NOMO-1 treated with DMSO at 0.1 percent for 48 hours (cell line): Measurements from ENCODE around the gene SELENOM.

Source experiments
- DNase-seq: peaks from one replicate; lab custom pipeline; 2025; ENCODE audit not compliant: unreplicated experiment; lab: John Stamatoyannopoulos, UW

Gene SELENOM

GRCh38 chr22:31107178-31107893, at the start of gene SELENOM:
Gene SELENOM (minus strand): TSS chr22:31107568. CDS start chr22:31107505, 63 bp downstream.
- DNase-seq: peak; percentile 93

- no peak for DNase-seq
Observed at GRCh38 chr22:31155422-31155821, 48.1 kb upstream of the SELENOM start.

GRCh38 chr22:31154975-31155374, 47.6 kb upstream of the SELENOM start:
- no peak for DNase-seq

DNA sequence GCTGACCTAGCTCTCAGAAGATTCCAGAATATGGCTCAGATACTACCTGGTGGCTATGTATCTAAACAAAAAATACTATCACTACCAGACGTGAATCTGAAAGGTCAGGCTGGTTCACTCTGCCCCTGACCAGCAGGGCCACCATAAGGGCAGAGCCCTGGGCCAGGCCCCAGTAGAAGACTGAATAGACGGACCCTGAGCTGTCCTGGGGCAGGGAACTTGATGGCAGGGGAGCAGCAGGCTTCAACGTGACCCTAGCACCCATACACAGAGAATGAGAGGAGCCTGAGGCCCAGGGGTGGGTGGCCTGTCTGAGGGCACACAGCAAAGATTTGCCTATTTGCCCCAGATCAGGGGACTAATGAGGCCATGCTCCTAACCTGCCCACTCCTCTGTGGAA, 46.0 kb upstream of the SELENOM start:
- no peak for DNase-seq

DNA sequence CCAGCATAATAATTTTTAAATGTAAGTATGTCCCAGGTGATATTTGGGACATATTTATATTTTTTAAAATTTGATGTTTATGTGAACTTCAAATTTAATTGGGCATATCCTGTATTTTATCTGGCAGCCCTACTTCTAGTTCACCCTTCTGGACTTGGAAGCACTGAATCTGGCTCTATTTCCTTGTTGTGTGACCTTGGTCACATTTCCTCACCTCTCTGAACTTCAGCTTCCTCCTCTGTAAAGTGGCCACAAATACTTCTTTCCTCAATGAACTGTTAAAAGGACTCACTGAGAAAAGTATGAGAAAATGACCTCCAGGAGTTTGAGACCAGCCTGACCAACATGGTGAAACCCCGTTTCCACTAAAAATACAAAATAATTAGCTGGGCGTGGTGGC, 44.5 kb upstream of the SELENOM start:
- DNase-seq: no peak

GRCh38 chr22:31150615-31151014, 43.2 kb upstream of the SELENOM start:
- DNase-seq: no peak

- peak; percentile 42 for DNase-seq
Observed at GRCh38 chr22:31148953-31149627, 41.7 kb upstream of the SELENOM start.

DNA sequence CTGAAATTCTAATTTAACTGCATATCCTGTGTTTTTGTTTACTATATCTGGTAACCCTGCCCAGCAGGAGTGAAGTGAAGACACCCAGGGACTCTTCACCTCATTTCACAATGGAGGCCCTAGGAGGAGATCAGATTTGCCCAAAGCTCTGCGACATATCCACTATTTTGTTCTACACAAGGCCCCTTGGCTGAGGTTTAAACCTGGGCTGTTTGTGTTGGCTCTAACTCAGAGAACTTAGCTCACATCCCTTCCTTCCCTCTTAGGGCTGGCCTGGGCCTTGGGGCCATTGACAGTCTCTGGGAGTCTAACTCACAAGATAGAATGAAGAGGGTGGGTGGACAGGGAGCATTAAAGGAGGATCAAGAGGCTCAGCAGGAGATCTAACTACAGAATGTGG, 41.1 kb upstream of the SELENOM start:
- DNase-seq: no peak

GRCh38 chr22:31144223-31144622, 36.9 kb upstream of the SELENOM start:
- DNase-seq: no peak

DNA sequence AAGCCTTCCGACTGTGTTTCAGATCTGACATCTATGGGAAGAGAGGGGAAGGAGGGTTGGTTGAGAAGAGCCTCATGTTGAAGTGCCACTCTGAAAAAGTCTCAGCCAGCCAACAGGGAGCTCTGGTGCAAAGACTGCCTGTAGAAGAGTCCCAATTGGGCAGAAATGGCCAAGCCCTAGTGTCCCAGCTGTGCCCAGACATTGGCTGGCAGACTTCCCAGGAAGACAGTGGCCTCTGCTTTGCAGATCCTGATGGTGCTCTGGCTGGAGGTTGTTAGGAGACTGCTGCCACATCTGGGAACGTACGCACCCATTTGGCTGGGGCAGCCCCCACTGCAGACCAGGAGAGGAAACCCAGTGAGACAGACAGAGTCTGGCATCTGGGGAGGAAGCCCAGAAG, 36.2 kb upstream of the SELENOM start:
- DNase-seq: no peak

DNA sequence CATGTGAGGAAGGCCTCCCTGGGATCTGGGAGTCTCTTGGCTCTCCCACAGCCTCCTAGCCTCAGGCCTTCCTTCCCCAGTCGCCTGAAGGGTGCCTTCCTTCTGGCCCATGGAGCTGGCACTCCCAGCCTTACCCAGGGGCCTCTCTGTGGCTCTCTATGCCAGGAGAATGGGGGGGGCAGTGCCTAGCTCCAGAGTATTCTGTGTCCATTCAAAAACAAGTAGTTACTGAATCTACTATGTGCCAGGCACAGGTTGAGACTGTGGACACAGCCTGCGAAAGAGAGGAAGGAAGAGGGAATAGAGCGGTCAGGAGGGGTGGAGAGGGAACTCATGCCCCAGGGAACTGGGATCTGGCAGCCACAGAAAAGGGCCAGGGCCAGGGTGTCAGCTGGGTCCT, 35.7 kb upstream of the SELENOM start:
- DNase-seq: no peak

- DNase-seq: no peak
Observed at GRCh38 chr22:31142285-31142684, 34.9 kb upstream of the SELENOM start.

- DNase-seq: no peak
Observed at GRCh38 chr22:31141551-31141950, 34.2 kb upstream of the SELENOM start.

DNA sequence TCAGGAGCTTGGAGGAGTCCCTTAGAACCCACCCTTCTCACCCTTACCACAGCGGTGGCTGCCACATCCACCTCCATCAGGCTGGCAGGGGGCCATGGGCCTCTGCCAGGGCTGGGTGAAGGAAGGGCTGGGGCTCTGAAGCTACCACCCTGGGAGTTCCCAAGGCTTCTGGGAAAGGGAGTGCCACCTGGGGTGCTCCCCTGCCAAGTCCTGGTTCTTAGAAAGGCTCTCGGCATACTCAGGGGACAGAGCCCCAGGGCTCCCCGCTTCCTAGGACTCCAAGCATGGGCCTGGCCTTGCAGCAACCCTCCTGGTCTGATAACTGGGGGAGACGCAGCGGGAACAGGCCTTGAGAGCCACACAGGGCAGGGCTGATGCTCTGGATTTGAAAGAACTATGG, 33.4 kb upstream of the SELENOM start:
- DNase-seq: no peak

GRCh38 chr22:31139866-31140716, 32.7 kb upstream of the SELENOM start, which contains the start of gene PLA2G3:
Gene PLA2G3 (minus strand): TSS chr22:31140508. CDS start chr22:31140354, 154 bp downstream.
- no peak for DNase-seq

- no peak for DNase-seq
Observed at GRCh38 chr22:31139066-31139465, 31.7 kb upstream of the SELENOM start.

DNA sequence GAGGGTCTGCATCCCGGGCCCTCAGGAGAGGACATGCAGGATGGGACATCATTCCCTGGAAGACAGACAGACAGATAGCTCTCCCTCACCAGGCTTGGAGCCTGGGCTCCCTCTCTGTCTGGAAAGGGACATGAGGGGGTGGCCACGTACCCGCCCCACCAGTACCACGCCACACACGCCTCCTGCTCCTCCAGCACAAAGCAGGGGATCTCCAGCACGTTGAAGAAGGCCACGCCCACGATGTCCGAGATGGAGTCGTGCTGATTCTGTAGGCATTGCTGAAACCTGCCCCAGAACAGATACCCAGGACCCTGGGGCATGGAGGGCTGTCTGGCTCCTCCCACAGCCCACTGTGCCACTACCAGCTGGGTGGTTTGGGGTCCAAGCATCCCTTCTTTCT, 30.8 kb upstream of the SELENOM start:
- no peak for DNase-seq

DNA sequence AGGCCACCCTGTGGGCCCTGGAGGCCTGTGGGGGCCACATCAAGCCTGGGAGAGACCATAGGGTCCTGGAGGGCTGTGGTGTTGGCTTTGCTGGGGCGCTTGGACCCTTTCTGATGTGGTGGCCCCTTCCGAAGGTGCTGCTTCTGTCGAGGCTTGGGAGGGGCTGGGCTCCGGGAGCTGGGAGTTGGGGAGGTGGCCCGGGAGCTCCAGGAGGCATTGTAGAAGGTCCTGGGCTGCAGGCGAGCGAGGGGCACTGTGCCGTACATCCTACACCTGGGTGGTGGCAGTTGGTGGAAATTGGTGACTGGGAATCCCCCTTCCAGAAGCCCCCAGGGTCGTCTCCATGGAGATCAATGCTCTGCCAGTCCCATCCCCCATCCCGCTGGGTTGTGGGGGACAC, 30.4 kb upstream of the SELENOM start:
- DNase-seq: no peak

- no peak for DNase-seq
Observed at GRCh38 chr22:31136711-31137110, 29.3 kb upstream of the SELENOM start.

DNA sequence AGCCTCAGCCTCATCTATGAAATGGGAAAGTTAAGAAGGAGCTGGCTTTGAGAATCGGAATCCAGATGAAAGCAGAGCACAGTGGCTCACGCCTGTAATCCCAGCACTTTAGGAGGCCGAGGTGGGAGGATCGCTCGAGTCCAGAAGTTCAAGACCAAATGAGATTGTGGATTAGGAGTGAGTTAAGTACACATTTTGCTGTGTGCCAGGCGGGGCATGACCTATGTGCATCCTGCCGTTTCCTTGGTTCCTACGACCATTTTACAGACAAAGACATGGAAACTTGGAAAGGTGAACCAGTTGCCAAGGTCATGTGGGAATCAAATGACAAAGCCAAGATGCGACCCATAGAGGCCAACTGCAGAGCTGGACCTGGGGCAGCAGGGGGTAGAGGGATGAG, 28.8 kb upstream of the SELENOM start:
- DNase-seq: no peak

DNA sequence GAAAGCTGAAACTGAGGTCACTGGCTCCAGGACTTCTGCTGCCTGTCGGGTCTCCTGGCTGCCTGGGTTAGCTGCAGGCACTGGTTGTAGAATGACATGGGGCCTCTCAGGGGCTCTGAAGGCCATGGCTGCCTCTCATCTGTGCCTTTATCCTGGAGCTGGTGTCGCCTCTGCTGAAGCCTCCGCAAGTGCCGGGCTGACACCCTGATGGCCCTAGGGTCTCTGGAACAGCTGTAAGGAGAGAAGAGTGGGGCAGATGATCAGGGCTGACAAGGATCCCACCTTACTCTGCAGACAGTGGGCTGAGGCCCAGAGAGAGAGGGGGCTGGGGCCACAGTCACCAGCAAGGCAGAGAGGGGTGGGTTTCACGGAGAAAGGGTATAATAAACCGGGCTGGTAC, 28.3 kb upstream of the SELENOM start:
- no peak for DNase-seq

- DNase-seq: no peak
Observed at GRCh38 chr22:31134688-31135087, 27.3 kb upstream of the SELENOM start.
